Suppressor macrophage treated with lipopolysaccharide for 4 hours (primary cell): Measurements from ENCODE around the gene COX4I2.

ENCODE experiments used
- DNase-seq: peaks from one replicate; pipeline ENCODE4 v3.0.0-alpha.2; 2020

COX4I2 gene

DNA sequence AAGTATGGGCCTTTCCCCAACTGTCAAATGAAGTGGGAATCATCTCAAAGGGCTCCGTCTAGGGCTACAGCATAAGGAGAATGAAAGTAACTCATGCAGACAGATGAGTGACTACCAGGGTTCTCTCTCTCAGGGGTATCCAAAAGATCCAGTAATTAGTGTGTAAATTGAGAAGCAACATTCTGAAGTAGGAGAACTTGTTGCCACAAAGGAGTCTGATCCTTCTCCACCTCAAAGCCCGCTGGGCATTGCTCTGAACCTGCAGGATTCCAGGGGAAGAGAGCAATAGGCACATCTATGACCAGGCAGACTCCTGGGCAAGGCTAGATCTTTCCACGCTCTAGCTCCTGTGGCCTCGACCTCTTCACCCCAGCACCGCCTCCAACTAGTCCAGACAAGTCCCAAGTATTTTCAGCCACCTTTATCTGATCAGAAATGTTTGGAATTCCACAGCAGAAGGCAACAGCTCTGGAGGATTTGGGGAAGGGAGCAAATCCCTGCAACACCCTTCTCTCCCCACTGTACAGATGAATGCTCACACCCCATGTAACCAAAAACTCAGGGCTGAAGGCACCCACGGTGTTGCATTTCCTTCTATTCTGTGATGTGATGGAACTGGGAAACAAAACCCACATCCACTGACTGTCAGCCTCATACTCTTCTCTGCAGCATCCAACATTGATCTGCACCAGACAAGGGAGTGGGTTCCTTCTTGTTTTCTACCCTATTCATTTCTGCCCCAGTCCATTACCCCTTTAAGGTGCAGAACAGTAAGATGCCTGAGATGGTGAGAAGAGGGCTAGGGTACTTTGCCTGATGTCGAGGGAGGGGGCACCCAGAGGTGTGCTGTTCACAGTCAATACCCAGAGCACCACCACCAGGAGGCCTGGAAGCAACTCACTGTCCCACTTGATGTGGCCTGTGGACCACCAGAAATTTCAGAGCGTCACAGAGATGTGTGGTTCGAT lies 41.0 kb downstream of the COX4I2 start:
- no peak for DNase-seq

DNA sequence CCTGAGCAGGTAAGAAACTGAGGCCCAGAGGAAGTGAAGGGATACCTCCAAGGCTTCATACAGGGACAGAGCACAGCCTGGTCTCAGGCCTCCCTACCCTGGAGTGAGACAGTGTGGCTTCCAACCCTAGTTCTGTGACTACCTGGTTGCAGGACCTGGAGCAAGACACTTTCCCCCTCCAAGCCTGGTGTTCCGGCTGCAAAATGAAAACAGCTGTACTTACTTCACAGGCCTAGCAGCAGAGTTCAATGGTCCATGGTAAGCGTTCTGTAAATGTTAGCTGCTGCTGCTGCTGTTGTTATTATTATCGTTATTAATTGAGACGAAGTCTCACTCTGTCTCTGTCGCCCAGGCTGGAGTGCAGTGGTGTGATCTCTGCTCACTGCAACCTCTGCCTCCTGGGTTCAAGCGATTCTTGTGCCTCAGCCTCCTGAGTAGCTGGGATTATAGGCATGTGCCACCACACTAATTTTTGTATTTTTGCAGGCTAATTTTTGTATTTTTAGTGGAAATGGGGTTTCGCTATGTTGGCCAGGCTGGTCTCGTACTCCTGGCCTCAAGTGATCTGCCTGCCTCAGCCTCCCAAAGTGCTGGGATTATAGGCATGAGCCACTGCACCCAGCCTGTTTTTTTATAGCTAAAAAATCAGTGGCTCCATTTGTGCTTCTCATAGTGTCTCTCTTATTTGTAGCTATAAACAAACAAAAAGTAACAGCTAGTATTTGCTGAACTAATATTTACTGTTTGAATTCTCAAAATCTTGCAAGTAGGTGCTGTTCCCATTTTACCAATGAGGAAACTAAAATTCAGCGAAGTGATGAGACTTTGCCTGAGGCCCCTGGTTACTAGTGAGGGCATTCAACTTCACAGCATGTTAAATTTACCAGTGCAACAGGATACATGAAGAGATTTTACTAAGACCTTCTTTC lies 41.9 kb downstream of the COX4I2 start:
- no peak for DNase-seq

DNA sequence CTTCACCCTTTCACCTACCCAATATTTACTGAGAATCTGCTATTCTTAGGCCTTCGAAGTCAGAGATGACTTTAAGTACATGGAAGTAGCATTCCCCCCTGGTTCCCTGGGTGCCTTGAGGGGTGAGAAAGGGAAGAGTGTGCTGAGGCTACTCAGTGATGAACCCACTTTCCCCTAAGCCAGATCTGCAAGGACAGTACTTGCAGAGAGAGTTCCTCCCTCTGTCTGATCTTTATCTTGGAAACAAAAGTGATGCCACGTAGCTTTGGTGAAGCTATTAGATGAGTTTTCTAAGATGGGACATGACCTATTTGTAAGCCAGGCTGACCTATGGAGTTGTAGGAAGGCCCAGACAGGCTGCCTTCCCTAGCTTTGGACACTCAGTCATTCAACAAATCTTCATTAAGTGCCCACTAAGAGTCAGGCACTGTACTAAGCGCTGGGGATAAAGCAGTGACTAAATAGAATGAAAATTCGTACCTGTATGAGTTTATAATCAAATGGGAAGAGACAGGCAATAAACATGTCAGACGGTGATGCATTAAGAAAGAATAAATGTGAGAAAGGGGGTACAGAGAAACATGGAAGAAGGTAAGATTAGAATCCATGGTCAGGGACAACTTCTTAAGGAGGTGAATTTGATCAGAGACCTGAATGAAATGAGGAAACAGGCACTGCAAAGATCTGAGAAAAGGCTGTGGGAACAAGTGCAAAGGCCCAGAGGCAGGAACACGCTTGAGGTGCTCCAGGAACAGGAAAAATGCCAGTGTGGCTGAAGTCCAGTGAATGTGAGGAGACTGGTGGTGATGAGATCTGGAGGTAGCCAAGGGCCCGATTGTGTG lies 42.8 kb downstream of the COX4I2 start:
- no peak for DNase-seq

DNA sequence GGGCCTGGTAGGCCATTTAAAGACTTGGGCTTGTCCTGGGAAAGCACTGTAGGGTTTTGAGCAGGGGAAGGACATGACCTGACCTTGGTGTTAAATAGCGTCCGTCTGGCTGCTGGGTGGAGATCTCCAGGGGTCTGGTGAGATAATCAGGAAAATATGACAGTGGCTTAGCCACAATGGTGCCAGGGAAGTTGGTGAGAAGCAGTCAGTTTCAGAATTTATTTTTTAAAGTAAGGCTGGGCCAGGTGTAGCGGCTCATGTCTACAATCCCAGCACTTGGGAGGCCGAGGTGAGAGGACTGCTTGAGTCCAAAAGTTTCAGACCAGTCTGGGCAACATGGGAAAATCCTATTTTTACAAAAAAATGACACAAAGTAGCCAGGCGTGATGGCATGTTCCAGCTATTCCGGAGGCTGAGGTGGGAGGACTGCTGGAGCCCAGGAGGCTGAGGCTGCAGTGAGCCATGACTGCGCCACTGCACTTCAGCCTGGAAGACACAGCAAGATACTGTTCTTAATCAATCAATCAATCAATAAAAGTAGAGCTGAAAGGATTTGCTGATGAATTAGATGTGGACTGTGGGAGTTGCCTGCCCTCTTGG lies 43.5 kb downstream of the COX4I2 start:
- DNase-seq, result no peak

DNA sequence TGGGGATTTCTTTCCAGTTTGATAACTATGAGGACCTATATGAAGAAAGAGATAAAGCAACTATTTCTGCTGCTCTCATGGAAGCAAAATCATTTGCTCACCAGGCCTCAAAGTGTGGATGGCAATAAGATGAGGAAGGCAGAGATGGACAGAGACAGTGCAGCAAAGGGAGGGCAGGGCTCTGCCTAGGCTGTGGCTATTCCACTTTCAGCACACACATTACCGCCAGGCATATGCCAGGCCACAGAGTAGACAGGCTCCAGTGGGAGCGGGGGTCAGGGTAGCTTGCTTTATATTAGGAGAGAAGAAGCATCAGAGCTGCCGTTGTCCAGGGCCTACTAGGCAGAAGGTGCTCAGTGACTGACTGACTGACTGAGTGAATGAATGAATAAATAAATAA lies 44.1 kb downstream of the COX4I2 start:
- DNase-seq, result no peak

DNA sequence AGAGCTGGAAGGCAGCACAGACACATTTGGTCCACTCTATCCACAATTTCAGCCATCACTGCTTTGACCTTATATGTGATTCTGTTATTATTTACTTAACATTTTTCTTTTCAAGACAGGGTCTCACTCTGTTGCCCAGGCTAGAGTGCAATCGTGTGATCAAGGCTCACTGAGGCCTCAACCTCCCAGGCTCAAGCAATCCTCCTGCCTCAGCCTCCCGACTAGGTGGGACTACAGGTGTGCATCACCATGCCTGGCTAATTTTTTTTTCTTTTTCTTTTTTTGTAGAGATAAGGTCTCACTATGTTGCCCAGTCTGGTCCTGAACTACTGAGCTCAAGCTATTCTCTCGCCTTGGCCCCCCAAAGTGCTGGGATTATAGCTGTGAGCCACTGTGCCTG lies 44.6 kb downstream of the COX4I2 start:
- DNase-seq, result no peak

DNA sequence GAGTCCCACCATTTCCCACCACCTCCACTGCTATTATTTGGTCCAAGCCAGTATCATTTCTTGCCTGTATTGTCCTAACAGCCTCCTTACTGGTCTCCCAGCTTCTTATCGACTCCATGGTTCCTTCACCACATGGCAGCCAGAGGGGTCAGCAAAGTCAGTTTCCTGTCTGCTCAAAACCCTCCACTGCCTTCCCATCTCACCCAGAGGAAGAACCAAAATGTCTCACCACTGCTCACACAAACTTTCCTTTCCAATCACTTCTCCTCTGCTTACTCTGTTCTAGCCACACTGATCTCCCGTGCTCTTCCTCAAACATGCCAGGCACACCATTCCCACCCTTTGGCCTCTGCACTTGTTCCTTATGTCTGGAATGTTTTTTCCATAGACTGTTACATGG lies 45.2 kb downstream of the COX4I2 start:
- DNase-seq, result no peak

DNA sequence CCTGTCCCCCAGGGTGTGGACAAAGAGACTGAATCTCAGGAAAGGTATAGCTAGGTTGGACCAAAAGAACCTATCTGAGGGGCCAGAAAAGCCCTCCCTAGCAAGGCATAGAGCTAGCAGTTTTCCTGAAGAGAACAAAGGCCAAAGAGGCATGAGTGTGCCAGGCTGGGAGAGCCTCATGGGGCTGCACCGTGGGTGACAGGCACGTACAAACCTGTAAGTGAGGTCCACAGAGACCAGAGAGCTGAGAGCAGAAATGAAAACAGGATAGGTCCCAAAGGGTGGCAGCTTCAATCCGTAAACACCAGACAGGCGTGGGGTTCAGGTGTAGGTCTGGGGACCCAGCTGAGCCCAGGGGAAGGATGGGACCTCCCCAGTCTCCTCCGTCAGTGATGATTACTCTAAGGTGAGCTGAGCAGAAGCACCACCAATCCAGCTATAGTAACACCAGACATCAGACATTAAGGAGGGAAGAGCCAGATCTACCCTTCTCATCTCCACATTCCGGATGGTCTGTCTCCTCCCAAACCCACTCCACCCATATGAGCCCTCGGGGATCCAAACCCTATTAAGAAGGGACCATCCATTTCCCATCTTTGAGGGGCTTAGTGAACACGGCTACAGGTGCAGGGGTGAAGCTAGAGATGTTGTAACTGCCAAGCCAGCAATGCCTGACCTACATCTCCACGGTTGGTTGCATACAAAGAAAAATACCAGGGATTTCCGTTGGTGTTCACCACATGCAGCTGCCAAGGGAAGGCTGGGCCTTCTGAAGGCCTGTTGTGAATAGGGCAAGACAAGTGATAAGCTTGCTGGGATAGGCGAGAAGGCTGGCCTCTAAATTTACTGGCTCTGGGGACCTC lies 46.7 kb downstream of the COX4I2 start:
- no peak for DNase-seq

DNA sequence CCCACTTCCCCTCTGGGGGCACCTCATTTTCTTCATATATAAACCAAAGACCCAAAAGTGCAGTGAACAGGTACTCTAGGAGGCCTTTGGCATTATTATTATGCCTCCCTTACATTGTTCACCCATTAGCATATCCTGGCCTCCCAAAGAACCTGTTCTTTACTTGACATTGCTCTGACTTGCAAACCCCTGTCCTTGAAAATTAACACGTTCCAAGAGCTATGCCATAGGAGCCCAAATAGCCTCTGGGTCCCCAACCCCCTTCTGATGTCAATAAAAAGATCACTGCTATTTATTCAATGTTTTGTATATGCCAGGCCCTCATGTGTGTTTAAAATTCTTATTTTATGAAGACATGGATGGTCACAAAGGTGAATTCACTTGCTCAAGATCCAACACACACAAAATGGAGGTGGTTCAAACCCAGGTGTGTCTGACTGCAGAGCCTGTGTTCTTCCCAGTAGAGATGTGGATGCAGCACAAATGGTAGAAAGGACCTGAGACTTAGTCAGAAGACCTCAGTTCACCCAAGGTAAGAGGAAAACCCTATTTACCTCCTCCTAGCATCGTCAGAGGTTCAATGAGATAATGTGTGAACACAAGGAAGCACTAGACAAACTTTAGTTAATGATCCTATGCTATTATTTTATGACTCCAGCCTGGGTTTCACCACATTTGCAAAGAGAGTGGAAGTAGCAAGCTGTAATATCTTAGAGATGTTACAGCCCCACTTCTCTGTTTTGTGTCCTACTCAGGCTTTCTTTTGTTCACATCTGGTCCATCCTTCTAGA lies 48.3 kb downstream of the COX4I2 start:
- DNase-seq, result no peak

DNA sequence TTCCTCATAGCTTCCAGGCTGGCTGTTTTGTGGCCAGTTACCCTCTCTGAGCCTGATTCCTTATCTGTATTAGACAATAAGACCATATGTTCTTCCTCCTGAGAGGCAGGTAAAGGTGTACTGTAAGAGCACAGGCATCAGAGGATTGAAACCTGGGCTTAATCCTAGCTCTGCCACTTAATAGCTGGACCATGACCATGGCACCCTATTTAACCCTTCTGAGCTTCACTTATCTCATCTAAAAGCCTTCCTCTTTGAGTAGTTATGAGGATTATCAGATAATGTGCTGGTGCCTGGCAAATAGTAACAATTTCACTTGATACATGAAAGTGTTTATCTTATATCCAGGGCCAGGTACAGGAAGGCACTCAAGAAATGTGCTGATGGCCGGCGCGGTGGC lies 50.1 kb downstream of the COX4I2 start:
- no peak for DNase-seq

DNA sequence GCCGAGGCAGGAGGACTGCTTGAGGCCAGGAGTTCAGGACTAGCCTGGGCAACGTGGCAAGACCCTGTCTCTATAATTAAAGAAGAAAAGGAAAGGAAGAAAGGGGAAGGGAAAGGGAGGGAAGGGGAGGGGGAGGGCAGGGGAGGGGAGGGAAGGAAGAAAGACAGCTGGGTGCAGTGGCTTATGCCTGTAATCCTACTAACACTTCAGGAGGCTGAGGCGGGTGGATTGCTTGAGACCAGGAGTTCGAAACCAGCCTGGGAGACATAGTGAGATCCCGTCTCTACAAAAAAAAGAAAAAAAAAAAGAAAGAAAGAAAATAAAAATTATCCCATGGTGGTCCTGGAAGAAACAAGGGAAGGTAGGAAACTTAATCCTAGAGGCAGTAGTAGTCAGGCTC lies 51.4 kb downstream of the COX4I2 start:
- no peak for DNase-seq

DNA sequence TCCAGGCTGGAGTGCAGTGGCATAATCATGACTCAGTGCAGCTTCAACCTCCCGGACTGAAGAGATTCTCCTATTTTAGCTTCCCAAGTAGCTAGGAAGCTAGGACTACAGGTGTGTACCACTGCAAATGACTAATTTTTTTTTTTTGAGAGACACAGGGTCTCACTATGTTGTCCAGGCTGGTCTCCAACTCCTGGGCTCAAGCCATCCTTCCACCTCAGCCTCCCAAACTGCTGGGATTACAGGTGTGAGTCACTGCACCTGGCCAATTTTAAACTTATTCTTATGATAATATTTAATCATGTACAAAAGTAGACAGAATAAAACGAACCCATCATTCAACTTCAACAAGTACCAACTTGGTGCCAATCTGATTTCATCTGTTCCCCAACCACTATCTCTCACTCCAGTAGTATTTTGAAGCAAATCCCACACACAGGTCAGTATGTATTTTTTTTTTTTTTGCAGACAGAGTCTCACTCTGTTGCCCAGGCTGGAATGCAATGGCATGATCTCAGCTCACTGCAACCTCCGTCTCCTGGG lies 52.5 kb downstream of the COX4I2 start:
- no peak for DNase-seq

DNA sequence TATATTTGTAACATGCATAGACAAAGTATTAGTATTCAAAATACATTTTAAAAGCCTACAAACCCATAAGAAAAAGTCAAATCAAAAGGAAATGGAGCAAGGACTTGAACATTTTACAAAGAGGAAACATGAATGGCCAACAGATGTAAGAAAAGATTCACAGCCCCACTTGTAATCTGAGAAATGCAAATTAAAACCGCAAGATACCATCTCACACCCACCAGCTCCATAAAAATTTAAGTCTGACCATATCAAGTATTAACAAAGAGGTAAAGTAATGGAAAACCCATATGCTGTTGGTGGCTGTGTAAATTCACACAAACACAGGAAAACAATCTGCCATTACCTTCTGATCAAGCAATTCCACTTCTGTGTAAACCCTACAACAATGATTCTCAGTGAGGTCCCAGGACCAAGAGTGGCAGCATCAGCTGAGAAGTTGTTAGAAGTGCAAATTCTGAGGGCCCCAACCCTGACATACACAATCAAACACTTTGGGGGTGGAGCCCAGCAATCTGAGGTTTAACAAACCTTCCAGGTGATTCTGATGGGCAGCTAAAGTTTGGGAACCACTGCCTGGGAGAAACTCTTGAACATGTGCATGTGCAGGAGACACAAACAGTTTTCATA lies 54.0 kb downstream of the COX4I2 start:
- no peak for DNase-seq

DNA sequence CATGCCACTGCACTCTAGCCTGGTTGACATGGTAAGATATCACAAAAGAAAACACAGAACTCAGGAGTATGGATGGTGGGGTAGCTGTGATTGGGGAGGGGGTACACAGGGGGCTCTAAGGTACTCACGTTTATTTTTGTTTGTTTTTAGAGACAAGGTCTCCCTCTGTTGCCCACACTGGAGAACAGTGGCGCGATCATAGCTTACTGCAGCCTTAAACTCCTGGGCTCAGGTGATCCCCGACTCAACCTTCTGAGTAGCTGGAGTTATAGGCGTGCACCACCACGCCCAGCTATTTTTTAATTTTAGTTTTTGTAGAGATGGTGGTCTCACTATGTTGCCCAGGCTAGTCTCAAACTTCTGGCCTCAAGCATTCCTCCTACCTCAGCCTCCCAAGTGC lies 55.7 kb downstream of the COX4I2 start:
- no peak for DNase-seq

DNA sequence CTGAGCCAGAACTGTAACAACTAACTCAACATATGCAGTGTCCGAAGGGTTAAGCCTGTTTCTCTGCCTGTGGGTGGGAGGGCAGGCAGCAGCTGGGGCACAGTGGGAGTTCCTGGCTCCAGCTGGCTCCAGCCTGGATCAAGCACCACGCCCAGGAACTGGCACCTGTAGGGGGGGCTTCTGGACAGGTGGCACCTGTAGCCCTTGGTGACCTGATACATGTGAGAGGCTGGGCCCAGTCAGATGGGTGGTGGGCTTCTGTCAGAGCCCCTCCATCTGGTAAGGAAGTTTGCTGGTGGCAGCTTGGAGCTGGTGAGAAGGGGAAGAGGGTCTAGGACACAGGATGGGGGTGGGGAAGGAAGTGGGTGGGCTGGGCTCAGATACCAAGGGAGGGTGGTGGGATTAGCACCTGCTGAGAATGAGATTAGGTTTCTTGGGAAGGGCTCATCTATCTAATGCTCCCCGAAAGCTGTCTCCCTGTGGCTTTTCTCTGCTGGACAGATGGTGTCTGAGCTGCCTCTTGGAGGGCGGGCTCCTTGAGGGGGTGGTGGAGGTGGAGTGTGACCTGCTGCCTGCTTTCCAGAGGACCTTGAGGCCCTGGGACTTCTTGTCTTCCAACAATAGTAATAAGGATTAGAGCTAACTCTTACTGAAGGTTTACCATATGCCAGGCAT lies 56.4 kb downstream of the COX4I2 start:
- DNase-seq, result no peak
